HEK293T (cell line): ENCODE data around the gene ADCY9.

Source experiments
- ARNT ChIP-seq: fragments of 450-650 bp; IDR thresholded peaks from 2 replicates; pipeline ENCODE4 v1.6.1; 2017; ENCODE audit warnings: mild to moderate bottlenecking
- ELF4 ChIP-seq: fragments of 450-650 bp; IDR thresholded peaks from 2 replicates; pipeline ENCODE4 v1.6.1; 2017; ENCODE audit warnings: antibody characterized with exemption
- HDGF ChIP-seq: fragments of 450-650 bp; IDR thresholded peaks from 2 replicates; pipeline ENCODE4 v1.6.1; 2017; ENCODE audit warnings: antibody characterized with exemption, borderline replicate concordance
- SP1 ChIP-seq: fragments of 450-650 bp; IDR thresholded peaks from 2 replicates; pipeline ENCODE4 v1.6.1; 2017
- SUZ12 ChIP-seq: fragments of 450-650 bp; IDR thresholded peaks from 2 replicates; pipeline ENCODE4 v1.6.1; 2016; ENCODE audit warnings: mild to moderate bottlenecking

GRCh38 chr16:3964686-3965290, 151.5 kb downstream of the ADCY9 start:
- TF ChIP-seq ARNT (no peak), HDGF (no peak), SP1 (no peak), SUZ12 (no peak), ELF4 (no peak)
